ENCODE results near the gene TMEM91. TPM values are rescaled to one million over a fixed set of nuclear protein-coding genes. Genes with fewer than 3 reads are reported as not detected.

The TMEM91 gene
- 1 to 10 TPM; 1.2 to 2.4 (median 1.5) TPM for total RNA-seq

DNA sequence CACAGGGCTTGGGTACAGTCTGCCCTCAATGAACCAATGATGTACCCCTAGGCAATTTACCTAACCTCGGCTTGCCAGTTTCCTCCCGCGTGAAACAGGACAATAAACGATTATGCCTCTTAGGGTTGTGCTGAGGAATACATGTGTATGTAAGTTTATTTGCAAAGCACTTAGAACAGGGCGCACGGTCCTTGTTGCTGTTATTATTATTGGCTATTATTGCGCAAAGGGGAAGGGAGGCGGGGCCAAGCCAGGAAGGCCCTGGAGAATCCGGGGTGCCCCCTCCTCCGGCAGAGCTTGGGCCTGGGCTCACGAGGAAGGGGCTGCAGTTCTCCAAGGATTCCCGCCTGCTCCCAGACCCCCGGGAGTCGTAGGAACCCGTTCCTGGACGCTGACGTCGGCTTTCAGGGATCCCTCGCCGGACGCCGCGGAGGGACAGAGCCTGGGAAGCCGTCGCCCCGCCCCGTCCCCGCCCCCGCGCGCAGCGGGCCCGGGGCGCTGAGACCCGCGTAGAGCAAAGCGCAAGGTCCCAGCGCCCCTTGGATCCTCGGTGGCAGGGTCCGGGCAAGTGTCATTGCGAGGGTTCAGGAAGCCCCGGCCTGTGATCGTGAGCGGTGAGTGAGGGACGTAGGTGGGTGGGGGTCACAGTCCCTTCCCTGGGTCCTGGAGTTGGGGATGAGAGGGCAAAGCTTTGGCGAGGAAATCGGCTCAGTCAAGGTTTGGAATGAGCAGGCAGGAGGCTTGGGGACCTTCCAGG lies at the start of gene TMEM91:
TMEM91 (plus strand) TSS at position 293 of the 757 bp plus-strand sequence. CDS start 1,777 bp downstream, outside the sequence.
- ATAC-seq (peak; percentile 58 to 62), DNase-seq (no peak)
- no peaks in the 10 kb centered on the region for H3K36me3 Mint-ChIP-seq (ENCODE audit: insufficient read depth)
- no peaks in the 10 kb centered on the region for H3K9me3 Mint-ChIP-seq
- H3K4me3 Mint-ChIP-seq, result peak within 1 kb of the TSS; percentile 72
- peaks cover 10% of the 10 kb centered on the region for H3K4me1 Mint-ChIP-seq (ENCODE audit: low read depth)
- no peaks in the 10 kb centered on the region for H3K27me3 Mint-ChIP-seq (ENCODE audit: low read depth)

DNA sequence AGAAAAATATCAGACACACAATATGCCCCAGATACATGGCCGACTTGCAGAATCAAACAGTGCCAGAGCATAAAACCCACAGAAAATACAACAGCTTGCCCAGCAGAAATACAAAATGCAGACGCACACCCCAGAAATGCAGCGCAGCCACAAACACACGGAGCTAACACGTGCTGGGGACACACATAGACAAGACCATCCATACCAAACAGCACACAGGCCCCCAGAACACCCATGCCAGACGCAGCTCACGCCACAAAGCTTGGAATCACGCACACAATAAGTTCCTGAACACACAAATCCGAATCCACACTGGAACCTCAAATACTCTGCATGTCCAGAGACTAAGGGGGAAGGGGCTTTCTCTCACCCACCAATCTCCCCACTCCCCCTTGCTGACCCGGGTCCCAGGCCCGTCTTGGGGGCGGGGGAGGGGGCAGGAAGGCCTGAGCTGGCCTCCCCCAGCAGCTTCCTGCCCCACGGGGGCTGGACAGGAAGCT lies 49.2 kb upstream of the TMEM91 start:
- ATAC-seq, result no peak
- Mint-ChIP-seq H3K4me3 (peak overlapping the region; percentile 73), H3K36me3 (ENCODE audit: insufficient read depth) (peaks cover 31% of the 10 kb centered on the region), H3K9me3 (no peaks in the 10 kb centered on the region), H3K4me1 (ENCODE audit: low read depth) (peaks cover 63% of the 10 kb centered on the region), H3K27me3 (ENCODE audit: low read depth) (no peaks in the 10 kb centered on the region)
- DNase-seq, result no peak

DNA sequence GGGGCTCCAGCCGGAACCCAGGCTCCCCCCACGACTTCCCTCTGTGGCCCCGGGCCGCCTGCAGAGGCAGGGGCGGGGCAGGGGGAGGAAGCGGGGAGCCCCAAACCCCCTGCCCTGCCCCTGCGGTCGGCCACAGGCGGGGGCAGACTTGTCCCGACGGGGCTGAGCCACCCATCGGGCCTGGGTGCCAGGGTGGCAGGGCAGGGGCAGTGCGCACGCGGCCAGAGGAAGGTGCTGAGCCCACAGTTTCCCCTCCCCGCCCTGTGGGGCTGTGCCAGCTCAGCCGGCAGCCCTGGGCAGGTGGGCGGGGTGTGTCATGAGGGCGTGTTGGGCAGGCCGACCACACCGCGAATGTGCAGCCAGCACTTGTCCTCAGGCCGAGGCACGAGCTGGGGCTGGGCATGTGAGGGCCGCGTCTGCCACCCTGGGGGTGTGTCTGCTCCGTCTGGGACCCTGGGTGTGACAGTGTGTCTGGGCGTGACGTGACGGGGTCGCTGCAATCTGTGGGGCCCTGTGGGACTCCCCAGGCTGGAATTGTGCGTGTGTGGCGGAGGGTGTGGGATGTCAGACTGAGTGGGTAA lies 48.7 kb upstream of the TMEM91 start:
- Mint-ChIP-seq H3K36me3 (ENCODE audit: insufficient read depth) (peaks cover 36% of the 10 kb centered on the region), H3K4me1 (ENCODE audit: low read depth) (peaks cover 68% of the 10 kb centered on the region), H3K9me3 (no peaks in the 10 kb centered on the region), H3K4me3 (peak overlapping the region; percentile 76), H3K27me3 (ENCODE audit: low read depth) (no peaks in the 10 kb centered on the region)
- peak; percentile 75 to 76 for ATAC-seq
- DNase-seq, result peak; percentile 80

DNA sequence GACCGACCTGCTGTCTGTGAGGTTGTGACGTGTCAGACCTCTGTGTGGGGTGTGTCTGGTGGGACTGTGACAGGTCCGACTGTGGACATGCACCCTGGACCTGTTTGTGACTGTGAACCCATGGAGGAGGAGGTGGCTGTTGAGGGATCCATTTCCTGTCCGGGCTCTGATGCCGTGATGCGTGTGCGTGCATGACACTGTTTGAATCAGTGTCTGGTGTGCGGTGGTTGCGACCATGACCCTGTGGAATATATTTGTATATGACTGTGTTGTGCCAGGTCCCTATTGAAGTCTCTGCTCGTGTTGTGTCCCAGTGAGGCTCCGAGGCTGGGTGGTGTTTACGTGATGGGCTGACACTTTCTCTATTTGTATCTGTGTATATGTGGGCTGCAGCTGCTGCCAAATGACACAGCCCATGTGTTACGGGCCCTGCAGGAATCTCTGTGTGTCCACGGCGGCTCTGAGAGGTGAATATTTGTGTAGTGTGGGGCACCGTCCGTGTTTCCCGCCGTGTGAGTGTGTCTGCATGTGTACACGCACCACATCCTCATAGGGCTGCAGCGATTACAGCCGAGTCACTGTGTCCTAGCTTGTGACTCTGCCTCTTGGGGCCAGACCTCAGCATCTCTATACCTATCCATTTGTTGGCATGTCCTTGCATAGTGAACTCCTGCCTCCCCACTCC lies 48.0 kb upstream of the TMEM91 start:
- Mint-ChIP-seq H3K4me3 (peak overlapping the region; percentile 76), H3K9me3 (no peaks in the 10 kb centered on the region), H3K27me3 (ENCODE audit: low read depth) (no peaks in the 10 kb centered on the region), H3K4me1 (ENCODE audit: low read depth) (peaks cover 66% of the 10 kb centered on the region), H3K36me3 (ENCODE audit: insufficient read depth) (peaks cover 38% of the 10 kb centered on the region)
- ATAC-seq (peak; percentile 68 to 69), DNase-seq (no peak)

DNA sequence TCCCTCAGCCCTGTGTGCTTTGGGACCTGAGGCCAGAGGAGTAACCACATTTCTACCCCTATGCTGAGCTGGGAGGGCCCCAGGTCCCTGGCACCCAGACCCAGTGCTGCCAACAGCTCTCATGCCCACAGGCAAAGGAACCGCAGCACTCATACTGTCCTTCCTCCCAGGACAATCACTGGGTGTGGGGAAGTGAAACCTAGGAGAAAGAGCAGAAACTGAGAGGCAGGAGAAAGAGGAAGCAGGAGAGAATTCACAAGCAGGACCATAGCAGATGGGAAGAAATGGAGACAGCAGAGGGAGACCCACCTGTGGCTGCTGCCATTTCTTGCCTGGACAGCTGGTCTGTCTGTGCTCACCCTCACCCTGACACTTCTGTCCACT lies 47.5 kb upstream of the TMEM91 start:
- Mint-ChIP-seq H3K9me3 (no peaks in the 10 kb centered on the region), H3K4me3 (peak overlapping the region; percentile 76), H3K27me3 (ENCODE audit: low read depth) (no peaks in the 10 kb centered on the region), H3K36me3 (ENCODE audit: insufficient read depth) (peaks cover 38% of the 10 kb centered on the region), H3K4me1 (ENCODE audit: low read depth) (peaks cover 68% of the 10 kb centered on the region)
- ATAC-seq (no peak), DNase-seq (no peak)

DNA sequence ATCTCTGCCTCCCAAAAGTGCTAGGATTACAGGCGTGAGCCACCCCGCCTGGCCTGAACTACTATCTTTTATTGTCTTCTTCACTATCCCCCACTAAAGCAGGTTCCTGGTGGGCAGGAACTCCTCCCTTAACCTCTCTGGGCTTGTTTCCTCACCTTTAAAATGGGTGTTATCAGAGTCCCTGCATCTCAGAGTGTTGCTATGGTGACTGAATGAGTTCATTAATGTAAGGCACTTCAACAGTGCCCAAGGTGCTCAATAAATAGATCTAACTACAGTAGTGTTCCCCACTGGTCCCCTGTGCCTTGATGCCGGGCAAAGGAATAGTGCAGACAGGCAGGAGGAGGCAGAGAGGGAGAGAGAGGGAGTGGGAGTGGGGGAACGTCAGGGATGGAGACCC lies 45.9 kb upstream of the TMEM91 start:
- no peaks in the 10 kb centered on the region for H3K9me3 Mint-ChIP-seq
- no peaks in the 10 kb centered on the region for H3K27me3 Mint-ChIP-seq (ENCODE audit: low read depth)
- no peak overlapping the region for H3K4me3 Mint-ChIP-seq
- DNase-seq (no peak), ATAC-seq (no peak)
- H3K36me3 Mint-ChIP-seq (ENCODE audit: insufficient read depth), result peaks cover 38% of the 10 kb centered on the region
- peaks cover 59% of the 10 kb centered on the region for H3K4me1 Mint-ChIP-seq (ENCODE audit: low read depth)

DNA sequence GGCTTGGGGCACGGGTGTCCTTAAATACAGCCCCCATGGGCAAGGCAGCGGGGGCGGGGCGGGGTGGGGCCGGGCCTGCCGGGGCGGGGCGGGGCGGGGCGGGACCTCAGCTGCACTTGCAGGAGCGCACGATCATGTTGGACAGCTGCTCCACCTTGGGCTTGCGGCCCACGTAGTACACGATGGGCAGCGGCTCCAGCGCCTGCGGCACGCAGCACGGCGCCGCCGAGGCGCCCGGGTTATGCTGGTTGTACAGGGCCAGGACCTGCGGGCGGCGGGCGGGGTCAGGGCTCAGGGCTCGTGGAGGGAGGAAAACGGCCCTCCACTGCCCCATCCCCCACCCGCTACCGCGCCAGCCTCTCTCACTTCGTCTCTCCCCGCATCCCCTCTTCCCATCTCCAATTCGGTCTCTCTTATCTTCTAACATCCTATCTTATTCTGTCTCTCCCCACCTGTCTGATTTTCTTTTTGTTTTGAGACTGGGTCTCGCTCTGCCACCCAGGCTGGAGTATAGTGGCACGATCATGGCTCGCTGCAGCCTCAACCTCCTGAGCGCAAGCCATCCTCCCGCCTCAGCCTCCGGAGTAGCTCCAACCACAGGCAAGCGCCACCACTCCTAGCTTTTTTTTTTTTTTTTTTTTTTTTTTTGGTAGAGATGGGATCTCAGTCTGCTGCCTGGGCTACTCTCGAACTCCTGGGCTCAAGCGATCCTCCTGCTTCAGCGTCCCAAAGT lies 45.2 kb upstream of the TMEM91 start:
- no peaks in the 10 kb centered on the region for H3K9me3 Mint-ChIP-seq
- peaks cover 40% of the 10 kb centered on the region for H3K36me3 Mint-ChIP-seq (ENCODE audit: insufficient read depth)
- DNase-seq, result no peak
- H3K4me3 Mint-ChIP-seq, result no peak overlapping the region
- H3K27me3 Mint-ChIP-seq (ENCODE audit: low read depth), result no peaks in the 10 kb centered on the region
- no peak for ATAC-seq
- H3K4me1 Mint-ChIP-seq (ENCODE audit: low read depth), result peaks cover 60% of the 10 kb centered on the region

DNA sequence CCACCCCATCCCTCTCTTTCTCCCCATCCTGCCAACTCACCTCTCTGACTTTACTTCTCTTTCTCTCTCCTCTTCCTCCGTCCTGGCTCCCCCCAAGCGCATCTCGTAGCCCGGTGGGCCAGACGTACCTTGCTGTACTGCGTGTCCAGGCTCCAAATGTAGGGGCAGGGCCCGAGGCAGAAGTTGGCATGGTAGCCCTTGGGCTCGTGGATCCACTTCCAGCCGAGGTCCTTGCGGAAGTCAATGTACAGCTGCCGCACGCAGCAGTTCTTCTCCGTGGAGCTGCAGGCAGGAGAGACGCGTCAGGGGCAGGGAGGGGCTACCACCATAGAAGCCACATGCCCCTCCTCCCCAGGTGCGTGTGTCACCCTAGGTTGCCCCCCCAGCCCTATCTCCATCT lies 44.3 kb upstream of the TMEM91 start:
- H3K4me1 Mint-ChIP-seq (ENCODE audit: low read depth), result peaks cover 52% of the 10 kb centered on the region

DNA sequence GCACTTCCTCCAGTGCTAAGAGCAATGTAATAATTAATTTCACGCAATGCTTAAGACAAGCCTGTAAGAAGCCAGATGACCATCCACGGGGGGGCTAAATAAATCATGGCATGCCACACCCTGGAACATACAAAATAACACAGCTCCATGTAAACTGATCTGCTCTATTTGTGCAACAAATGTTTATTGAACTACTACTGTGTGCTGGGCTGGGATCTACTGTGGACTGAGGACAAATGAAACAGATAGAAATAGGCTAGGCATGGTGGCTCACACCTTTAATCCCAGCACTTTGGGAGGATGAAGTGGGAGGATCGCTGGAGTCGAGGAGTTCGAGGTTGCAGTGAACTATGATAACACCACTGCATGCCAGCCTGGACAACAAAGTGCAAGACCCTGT lies 43.9 kb upstream of the TMEM91 start:
- peaks cover 50% of the 10 kb centered on the region for H3K4me1 Mint-ChIP-seq (ENCODE audit: low read depth)
- no peak overlapping the region for H3K4me3 Mint-ChIP-seq
- H3K9me3 Mint-ChIP-seq, result no peaks in the 10 kb centered on the region
- DNase-seq (no peak), ATAC-seq (no peak)
- H3K36me3 Mint-ChIP-seq (ENCODE audit: insufficient read depth), result peaks cover 41% of the 10 kb centered on the region
- H3K27me3 Mint-ChIP-seq (ENCODE audit: low read depth), result no peaks in the 10 kb centered on the region

More for the DNA sequence above, 44.3 kb upstream of the TMEM91 start:
- H3K9me3 Mint-ChIP-seq, result no peaks in the 10 kb centered on the region
- DNase-seq (no peak), ATAC-seq (no peak)
- H3K27me3 Mint-ChIP-seq (ENCODE audit: low read depth), result no peaks in the 10 kb centered on the region
- H3K36me3 Mint-ChIP-seq (ENCODE audit: insufficient read depth), result peaks cover 40% of the 10 kb centered on the region
- H3K4me3 Mint-ChIP-seq, result no peak overlapping the region

DNA sequence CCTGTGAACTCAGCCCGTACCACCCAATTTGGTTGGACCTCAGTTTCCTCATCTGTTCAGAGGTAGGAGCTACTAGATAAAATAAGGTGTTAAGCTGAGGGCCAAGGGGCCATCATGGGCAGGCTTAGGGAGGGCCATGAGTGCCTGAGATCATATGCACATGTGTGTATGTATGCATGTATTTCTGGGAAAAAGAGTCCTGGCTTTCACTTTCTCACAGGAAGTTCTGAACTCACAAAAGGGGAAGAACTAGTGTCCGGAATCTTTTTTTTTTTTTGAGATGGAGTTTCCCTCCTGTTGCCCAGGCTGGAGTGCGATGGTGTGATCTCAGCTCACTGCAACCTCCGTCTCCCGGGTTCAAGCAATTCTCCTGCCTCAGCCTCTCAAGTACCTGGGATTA lies 41.5 kb upstream of the TMEM91 start:
- H3K9me3 Mint-ChIP-seq, result no peaks in the 10 kb centered on the region
- H3K4me1 Mint-ChIP-seq (ENCODE audit: low read depth), result peaks cover 39% of the 10 kb centered on the region
- no peak for DNase-seq
- no peaks in the 10 kb centered on the region for H3K27me3 Mint-ChIP-seq (ENCODE audit: low read depth)
- ATAC-seq, result no peak
- H3K36me3 Mint-ChIP-seq (ENCODE audit: insufficient read depth), result peaks cover 33% of the 10 kb centered on the region
- H3K4me3 Mint-ChIP-seq, result no peak overlapping the region

DNA sequence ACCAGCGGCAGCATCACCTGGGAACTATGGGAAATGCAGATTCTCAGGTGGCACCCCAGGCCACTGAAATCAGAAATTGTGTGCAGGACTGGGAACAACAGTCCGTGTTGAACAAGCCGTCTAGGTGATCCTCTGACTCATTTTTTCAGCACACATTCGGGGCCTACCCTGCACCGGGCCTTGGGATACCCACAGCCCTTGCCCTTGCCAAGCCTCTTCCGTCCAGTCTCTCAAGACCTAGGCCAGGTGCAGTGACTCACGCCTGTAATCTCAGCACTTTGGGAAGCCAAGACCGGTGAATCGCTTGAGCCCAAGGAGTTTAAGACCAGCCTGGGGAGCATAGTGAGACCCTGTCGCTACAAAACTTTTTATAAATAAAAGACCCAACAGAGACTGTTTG lies 40.9 kb upstream of the TMEM91 start:
- Mint-ChIP-seq H3K4me3 (no peak overlapping the region), H3K36me3 (ENCODE audit: insufficient read depth) (peaks cover 32% of the 10 kb centered on the region), H3K9me3 (no peaks in the 10 kb centered on the region), H3K4me1 (ENCODE audit: low read depth) (peaks cover 39% of the 10 kb centered on the region), H3K27me3 (ENCODE audit: low read depth) (no peaks in the 10 kb centered on the region)
- DNase-seq (no peak), ATAC-seq (no peak)

DNA sequence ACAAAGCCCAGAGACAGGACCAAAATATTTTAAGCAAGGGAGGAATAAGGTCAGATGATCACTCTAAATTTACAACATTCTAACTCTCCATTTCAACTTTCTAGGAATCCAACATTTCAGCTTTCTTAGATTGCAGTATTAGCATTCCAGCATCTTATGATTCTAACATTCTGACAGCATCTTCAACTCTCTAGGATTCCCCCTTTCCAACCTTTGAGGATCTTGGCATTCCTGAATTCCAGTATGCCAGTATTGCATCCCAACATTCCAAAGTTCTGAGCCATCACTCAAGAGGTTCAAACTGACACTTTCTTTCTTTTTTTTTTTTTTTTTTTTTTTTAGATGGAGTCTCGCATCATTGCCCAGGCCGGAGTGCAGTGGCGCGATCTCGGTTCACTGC lies 36.4 kb upstream of the TMEM91 start:
- no peak for ATAC-seq
- peaks cover 45% of the 10 kb centered on the region for H3K4me1 Mint-ChIP-seq (ENCODE audit: low read depth)
- no peak for DNase-seq
- peaks cover 36% of the 10 kb centered on the region for H3K36me3 Mint-ChIP-seq (ENCODE audit: insufficient read depth)
- H3K27me3 Mint-ChIP-seq (ENCODE audit: low read depth), result no peaks in the 10 kb centered on the region
- no peaks in the 10 kb centered on the region for H3K9me3 Mint-ChIP-seq
- no peak overlapping the region for H3K4me3 Mint-ChIP-seq

DNA sequence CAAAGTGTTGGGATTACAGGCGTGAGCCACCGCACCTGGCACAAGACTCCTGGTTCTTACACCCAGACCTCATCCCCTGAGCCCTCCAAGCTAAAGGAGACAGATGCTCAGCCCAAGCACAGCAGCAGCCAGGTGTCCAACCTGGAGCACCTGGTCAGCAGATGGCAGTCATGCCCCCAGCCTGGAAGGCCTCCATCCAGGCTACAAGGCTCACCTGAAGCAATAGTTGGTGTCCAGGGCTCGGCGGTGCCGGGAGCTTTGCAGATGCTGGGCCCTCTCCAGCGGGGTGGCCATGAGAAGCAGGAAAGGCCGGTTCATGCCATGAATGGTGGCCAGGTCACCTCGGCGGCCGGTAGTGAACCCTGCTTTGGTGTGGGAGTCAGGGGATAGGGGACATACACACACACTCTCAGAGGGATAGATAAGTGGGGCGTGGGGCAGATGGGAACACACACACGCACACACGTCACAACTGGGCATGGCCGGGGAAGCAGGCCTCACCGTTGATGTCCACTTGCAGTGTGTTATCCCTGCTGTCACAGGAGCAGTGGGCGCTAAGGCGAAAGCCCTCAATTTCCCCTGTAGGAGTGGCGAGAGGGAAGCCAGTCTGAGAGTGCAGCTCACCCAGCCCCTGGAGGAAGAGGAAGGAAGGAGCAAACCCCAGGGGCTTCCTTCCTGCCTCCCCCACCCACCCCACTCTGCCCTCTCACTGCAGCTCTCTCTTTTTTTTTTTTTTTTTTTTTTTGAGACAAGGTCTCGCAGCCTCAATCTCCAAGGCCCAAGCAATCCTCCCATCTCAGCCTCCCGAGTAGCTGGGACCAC lies 34.5 kb upstream of the TMEM91 start:
- no peaks in the 10 kb centered on the region for H3K27me3 Mint-ChIP-seq (ENCODE audit: low read depth)
- H3K9me3 Mint-ChIP-seq, result no peaks in the 10 kb centered on the region
- no peak overlapping the region for H3K4me3 Mint-ChIP-seq
- ATAC-seq (peak in 1 of 2 donors; percentile 18), DNase-seq (no peak)
- H3K4me1 Mint-ChIP-seq (ENCODE audit: low read depth), result peaks cover 44% of the 10 kb centered on the region
- peaks cover 34% of the 10 kb centered on the region for H3K36me3 Mint-ChIP-seq (ENCODE audit: insufficient read depth)

Measured in activated T-cell treated with anti-CD3 and anti-CD28 coated beads, Interleukin-2, amount 50 U/mL, for 4 hours (primary cell).